ENCODE measurements around the gene PLA2G2F. TPM values are rescaled to one million over a fixed set of nuclear protein-coding genes. Genes with fewer than 3 reads are reported as not detected.

The PLA2G2F gene
- total and polyA plus RNA-seq, 2 of the 13 experiments (the other 11 are each of a cell fraction or from before 2014, with no cell fraction given), result not detected

DNA sequence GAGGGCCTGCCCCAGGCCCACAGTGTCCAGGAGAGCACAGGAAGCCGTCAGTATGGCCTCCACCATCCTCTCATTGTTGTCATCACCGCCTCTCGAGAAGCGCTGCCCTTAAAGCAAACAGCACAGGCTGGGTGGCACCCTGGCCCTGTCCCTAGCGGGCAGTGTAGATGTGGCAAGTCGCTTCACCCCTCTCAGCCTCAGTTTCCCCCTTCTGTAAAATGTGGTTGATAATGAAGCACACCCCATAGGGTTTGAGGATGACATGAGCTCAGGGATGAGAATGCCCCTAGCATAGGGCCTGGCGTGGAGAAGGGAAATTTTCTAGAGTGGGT is 13.4 kb downstream of the PLA2G2F start (continued):
- TF ChIP-seq, protein P1, sequence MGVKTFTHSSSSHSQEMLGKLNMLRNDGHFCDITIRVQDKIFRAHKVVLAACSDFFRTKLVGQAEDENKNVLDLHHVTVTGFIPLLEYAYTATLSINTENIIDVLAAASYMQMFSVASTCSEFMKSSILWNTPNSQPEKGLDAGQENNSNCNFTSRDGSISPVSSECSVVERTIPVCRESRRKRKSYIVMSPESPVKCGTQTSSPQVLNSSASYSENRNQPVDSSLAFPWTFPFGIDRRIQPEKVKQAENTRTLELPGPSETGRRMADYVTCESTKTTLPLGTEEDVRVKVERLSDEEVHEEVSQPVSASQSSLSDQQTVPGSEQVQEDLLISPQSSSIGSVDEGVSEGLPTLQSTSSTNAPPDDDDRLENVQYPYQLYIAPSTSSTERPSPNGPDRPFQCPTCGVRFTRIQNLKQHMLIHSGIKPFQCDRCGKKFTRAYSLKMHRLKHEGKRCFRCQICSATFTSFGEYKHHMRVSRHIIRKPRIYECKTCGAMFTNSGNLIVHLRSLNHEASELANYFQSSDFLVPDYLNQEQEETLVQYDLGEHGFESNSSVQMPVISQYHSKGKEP (CRISPR knock-in tag; IDR thresholded peaks at IDR 0.05), result no peak
- TF ChIP-seq GTF3A (CRISPR knock-in tag; conservative IDR thresholded peaks at IDR 0.05) (no peak), ATF7 (IDR thresholded peaks at IDR 0.05) (no peak), ATF7 (CRISPR knock-in tag; IDR thresholded peaks at IDR 0.05) (no peak), ZNF773 (CRISPR knock-in tag; IDR thresholded peaks at IDR 0.05; ENCODE audit: borderline replicate concordance) (no peak), HNF4A (CRISPR knock-in tag; IDR thresholded peaks at IDR 0.05) (0 out of 2 replicates have a peak, but pooled peaks have one; percentile 0), JUND (CRISPR knock-in tag; IDR thresholded peaks at IDR 0.05) (no peak), ZNF615 (CRISPR knock-in tag; IDR thresholded peaks at IDR 0.05; ENCODE audit: borderline replicate concordance) (no peak), ZNF10 (CRISPR knock-in tag; IDR thresholded peaks at IDR 0.05; ENCODE audit: borderline replicate concordance, low read depth) (no peak), POLR2A (IDR thresholded peaks at IDR 0.05; ENCODE audit: insufficient read depth in 1 of 2, low read depth in 2 of 2, low read length in 2 of 2) (no peak), FIP1L1 (IDR thresholded peaks at IDR 0.05; ENCODE audit: borderline replicate concordance, insufficient read depth, low read depth, low read length) (no peak), SMARCC2 (IDR thresholded peaks at IDR 0.05) (no peak)
- TF ChIP-seq, protein P2, sequence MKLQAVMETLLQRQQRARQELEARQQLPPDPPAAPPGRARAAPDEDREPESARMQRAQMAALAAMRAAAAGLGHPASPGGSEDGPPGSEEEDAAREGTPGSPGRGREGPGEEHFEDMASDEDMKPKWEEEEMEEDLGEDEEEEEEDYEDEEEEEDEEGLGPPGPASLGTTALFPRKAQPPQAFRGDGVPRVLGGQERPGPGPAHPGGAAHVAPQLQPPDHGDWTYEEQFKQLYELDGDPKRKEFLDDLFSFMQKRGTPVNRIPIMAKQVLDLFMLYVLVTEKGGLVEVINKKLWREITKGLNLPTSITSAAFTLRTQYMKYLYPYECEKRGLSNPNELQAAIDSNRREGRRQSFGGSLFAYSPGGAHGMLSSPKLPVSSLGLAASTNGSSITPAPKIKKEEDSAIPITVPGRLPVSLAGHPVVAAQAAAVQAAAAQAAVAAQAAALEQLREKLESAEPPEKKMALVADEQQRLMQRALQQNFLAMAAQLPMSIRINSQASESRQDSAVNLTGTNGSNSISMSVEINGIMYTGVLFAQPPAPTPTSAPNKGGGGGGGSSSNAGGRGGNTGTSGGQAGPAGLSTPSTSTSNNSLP (IDR thresholded peaks at IDR 0.05; ENCODE audit: low read depth, low read length), result no peak
- TF ChIP-seq, protein P3, sequence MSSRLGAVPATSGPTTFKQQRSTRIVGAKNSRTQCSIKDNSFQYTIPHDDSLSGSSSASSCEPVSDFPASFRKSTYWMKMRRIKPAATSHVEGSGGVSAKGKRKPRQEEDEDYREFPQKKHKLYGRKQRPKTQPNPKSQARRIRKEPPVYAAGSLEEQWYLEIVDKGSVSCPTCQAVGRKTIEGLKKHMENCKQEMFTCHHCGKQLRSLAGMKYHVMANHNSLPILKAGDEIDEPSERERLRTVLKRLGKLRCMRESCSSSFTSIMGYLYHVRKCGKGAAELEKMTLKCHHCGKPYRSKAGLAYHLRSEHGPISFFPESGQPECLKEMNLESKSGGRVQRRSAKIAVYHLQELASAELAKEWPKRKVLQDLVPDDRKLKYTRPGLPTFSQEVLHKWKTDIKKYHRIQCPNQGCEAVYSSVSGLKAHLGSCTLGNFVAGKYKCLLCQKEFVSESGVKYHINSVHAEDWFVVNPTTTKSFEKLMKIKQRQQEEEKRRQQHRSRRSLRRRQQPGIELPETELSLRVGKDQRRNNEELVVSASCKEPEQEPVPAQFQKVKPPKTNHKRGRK (CRISPR knock-in tag; IDR thresholded peaks at IDR 0.05), result no peak
- TF ChIP-seq, protein P4, sequence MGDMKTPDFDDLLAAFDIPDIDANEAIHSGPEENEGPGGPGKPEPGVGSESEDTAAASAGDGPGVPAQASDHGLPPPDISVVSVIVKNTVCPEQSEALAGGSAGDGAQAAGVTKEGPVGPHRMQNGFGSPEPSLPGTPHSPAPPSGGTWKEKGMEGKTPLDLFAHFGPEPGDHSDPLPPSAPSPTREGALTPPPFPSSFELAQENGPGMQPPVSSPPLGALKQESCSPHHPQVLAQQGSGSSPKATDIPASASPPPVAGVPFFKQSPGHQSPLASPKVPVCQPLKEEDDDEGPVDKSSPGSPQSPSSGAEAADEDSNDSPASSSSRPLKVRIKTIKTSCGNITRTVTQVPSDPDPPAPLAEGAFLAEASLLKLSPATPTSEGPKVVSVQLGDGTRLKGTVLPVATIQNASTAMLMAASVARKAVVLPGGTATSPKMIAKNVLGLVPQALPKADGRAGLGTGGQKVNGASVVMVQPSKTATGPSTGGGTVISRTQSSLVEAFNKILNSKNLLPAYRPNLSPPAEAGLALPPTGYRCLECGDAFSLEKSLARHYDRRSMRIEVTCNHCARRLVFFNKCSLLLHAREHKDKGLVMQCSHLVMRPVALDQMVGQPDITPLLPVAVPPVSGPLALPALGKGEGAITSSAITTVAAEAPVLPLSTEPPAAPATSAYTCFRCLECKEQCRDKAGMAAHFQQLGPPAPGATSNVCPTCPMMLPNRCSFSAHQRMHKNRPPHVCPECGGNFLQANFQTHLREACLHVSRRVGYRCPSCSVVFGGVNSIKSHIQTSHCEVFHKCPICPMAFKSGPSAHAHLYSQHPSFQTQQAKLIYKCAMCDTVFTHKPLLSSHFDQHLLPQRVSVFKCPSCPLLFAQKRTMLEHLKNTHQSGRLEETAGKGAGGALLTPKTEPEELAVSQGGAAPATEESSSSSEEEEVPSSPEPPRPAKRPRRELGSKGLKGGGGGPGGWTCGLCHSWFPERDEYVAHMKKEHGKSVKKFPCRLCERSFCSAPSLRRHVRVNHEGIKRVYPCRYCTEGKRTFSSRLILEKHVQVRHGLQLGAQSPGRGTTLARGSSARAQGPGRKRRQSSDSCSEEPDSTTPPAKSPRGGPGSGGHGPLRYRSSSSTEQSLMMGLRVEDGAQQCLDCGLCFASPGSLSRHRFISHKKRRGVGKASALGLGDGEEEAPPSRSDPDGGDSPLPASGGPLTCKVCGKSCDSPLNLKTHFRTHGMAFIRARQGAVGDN (CRISPR knock-in tag; IDR thresholded peaks at IDR 0.05), result peak; percentile 37; the same call in 1 of the 2 replicates
- TF ChIP-seq, protein P5, sequence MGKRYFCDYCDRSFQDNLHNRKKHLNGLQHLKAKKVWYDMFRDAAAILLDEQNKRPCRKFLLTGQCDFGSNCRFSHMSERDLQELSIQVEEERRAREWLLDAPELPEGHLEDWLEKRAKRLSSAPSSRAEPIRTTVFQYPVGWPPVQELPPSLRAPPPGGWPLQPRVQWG (CRISPR knock-in tag; IDR thresholded peaks at IDR 0.05; ENCODE audit: borderline replicate concordance, low read depth), result no peak
- TF ChIP-seq, protein P6, sequence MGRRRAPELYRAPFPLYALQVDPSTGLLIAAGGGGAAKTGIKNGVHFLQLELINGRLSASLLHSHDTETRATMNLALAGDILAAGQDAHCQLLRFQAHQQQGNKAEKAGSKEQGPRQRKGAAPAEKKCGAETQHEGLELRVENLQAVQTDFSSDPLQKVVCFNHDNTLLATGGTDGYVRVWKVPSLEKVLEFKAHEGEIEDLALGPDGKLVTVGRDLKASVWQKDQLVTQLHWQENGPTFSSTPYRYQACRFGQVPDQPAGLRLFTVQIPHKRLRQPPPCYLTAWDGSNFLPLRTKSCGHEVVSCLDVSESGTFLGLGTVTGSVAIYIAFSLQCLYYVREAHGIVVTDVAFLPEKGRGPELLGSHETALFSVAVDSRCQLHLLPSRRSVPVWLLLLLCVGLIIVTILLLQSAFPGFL (CRISPR knock-in tag; IDR thresholded peaks at IDR 0.05), result no peak
- TF ChIP-seq, protein P7, sequence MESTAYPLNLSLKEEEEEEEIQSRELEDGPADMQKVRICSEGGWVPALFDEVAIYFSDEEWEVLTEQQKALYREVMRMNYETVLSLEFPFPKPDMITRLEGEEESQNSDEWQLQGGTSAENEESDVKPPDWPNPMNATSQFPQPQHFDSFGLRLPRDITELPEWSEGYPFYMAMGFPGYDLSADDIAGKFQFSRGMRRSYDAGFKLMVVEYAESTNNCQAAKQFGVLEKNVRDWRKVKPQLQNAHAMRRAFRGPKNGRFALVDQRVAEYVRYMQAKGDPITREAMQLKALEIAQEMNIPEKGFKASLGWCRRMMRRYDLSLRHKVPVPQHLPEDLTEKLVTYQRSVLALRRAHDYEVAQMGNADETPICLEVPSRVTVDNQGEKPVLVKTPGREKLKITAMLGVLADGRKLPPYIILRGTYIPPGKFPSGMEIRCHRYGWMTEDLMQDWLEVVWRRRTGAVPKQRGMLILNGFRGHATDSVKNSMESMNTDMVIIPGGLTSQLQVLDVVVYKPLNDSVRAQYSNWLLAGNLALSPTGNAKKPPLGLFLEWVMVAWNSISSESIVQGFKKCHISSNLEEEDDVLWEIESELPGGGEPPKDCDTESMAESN (CRISPR knock-in tag; conservative IDR thresholded peaks at IDR 0.05), result peak; percentile 80; the same call in 1 of the 2 replicates
